HL-60 (cell line): ENCODE results near the gene SLC26A2.

Experiments
- DNase-seq, 2 experiments: peaks; one replicate each; pipeline ENCODE4 v3.0.0-alpha.2; 2010 to 2020; ENCODE audit warnings: low read depth in 1 of 2, low spot score in 1 of 2
- H3K27ac ChIP-seq: fragments of 250-450 bp; sonication (Bioruptor Pico); replicated peaks from 2 replicates; pipeline ENCODE4 v1.5.1; 2020; ENCODE audit warnings: mild to moderate bottlenecking, moderate library complexity
- H3K27me3 ChIP-seq: fragments of 250-450 bp; sonication (Bioruptor Pico); 2 replicates; pipeline ENCODE4 v1.5.1; 2021; ENCODE audit warnings: mild to moderate bottlenecking, moderate library complexity; ENCODE audit not compliant: insufficient read depth, poor library complexity, severe bottlenecking
- H3K4me3 ChIP-seq: replicated peaks from 2 replicates; pipeline ENCODE4 v1.5.1; 2011; ENCODE audit warnings: mild to moderate bottlenecking, control low read depth, low read length; ENCODE audit not compliant: insufficient read depth
- GABPA ChIP-seq: IDR thresholded peaks from 2 replicates; pipeline ENCODE4 v1.6.1; 2012; ENCODE audit warnings: low read depth
- POLR2AphosphoS5 ChIP-seq: IDR thresholded peaks from 2 replicates; pipeline ENCODE4 v1.6.1; 2012; ENCODE audit warnings: low read depth
- SPI1 ChIP-seq: IDR thresholded peaks from 2 replicates; pipeline ENCODE4 v1.6.1; 2012; ENCODE audit warnings: low read depth, mild to moderate bottlenecking, borderline replicate concordance
- TF ChIP-seq, protein P1 (sequence below): IDR thresholded peaks from 2 replicates; pipeline ENCODE4 v1.6.1; 2012; ENCODE audit warnings: low read depth; ENCODE audit not compliant: insufficient replicate concordance
- TF ChIP-seq, protein P2 (sequence below): IDR thresholded peaks from one replicate; pipeline ENCODE4 v1.5.1; 2011; ENCODE audit warnings: low read length, control low read depth, inconsistent platforms; ENCODE audit not compliant: insufficient read depth

SLC26A2 gene

DNA sequence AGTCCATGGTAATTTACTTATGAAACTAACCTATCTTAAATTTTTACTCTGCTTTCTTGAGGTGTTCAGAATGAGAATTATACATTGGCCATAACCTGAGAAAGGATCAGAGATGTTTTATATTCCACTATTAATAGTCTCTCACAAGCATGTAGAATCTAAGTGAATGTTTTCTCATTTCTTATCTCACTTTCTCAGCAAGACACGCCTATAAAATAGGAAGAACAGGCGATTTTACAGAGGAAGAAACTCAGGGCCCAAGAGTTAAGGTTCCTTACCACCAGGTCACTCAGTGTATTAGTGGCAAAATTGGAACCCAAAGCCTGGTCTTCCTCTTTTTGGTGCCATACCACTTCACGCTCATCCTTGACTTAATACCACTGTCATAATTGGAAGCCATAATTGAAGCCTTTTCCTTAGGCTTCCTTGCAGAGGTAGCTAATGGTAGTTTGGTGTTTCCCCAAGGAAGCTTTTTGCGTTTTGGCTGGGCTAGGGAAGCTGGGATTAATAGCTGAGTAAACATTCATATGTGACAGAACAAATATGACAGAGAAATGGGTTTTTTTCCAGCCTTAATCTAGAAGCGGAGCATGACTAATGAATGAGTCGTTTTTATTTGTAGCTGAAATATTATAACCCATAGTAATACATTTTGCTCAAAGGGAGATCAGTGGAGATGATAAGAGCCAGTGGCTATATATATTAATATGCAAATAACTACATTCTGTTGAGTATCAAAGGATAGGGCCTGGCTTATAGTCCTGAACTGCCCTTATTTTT, 56.9 kb downstream of the SLC26A2 start:
- H3K27ac ChIP-seq, result no peak overlapping the region

DNA sequence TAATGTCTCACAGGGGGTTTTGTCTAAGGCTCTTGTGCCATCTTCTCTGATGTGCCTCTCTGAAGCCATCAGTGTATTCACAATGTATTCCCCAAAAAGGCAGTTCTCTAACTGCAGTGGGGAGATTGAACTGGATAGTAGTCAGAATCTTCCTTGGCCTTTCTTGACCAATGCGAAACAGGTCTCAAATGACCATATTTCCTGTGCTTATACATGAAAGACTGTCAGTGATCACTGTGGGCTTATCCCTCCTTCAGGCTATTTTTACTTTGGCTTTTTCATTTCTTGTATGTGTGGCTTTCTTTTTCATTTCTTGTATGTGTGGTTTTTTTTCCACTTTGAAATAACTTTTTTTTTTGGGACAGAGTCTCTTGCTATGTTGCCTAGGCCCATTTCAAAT, 59.7 kb downstream of the SLC26A2 start:
- Histone ChIP-seq H3K4me3 (no peak overlapping the region), H3K27ac (no peak overlapping the region), H3K27me3 (no peaks in the 10 kb centered on the region)
- no peak for DNase-seq
- TF ChIP-seq GABPA (no peak), SPI1 (no peak), POLR2AphosphoS5 (no peak)
- TF ChIP-seq, protein P1, sequence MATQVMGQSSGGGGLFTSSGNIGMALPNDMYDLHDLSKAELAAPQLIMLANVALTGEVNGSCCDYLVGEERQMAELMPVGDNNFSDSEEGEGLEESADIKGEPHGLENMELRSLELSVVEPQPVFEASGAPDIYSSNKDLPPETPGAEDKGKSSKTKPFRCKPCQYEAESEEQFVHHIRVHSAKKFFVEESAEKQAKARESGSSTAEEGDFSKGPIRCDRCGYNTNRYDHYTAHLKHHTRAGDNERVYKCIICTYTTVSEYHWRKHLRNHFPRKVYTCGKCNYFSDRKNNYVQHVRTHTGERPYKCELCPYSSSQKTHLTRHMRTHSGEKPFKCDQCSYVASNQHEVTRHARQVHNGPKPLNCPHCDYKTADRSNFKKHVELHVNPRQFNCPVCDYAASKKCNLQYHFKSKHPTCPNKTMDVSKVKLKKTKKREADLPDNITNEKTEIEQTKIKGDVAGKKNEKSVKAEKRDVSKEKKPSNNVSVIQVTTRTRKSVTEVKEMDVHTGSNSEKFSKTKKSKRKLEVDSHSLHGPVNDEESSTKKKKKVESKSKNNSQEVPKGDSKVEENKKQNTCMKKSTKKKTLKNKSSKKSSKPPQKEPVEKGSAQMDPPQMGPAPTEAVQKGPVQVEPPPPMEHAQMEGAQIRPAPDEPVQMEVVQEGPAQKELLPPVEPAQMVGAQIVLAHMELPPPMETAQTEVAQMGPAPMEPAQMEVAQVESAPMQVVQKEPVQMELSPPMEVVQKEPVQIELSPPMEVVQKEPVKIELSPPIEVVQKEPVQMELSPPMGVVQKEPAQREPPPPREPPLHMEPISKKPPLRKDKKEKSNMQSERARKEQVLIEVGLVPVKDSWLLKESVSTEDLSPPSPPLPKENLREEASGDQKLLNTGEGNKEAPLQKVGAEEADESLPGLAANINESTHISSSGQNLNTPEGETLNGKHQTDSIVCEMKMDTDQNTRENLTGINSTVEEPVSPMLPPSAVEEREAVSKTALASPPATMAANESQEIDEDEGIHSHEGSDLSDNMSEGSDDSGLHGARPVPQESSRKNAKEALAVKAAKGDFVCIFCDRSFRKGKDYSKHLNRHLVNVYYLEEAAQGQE, result no peak
- TF ChIP-seq, protein P2, sequence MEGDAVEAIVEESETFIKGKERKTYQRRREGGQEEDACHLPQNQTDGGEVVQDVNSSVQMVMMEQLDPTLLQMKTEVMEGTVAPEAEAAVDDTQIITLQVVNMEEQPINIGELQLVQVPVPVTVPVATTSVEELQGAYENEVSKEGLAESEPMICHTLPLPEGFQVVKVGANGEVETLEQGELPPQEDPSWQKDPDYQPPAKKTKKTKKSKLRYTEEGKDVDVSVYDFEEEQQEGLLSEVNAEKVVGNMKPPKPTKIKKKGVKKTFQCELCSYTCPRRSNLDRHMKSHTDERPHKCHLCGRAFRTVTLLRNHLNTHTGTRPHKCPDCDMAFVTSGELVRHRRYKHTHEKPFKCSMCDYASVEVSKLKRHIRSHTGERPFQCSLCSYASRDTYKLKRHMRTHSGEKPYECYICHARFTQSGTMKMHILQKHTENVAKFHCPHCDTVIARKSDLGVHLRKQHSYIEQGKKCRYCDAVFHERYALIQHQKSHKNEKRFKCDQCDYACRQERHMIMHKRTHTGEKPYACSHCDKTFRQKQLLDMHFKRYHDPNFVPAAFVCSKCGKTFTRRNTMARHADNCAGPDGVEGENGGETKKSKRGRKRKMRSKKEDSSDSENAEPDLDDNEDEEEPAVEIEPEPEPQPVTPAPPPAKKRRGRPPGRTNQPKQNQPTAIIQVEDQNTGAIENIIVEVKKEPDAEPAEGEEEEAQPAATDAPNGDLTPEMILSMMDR, result no peak

More for the DNA sequence above, 56.9 kb downstream of the SLC26A2 start:
- Histone ChIP-seq H3K4me3 (no peak overlapping the region), H3K27me3 (no peaks in the 10 kb centered on the region)
- no peak for DNase-seq
- TF ChIP-seq POLR2AphosphoS5 (no peak), SPI1 (no peak), GABPA (no peak)
- TF ChIP-seq, protein P2, result no peak
- TF ChIP-seq, protein P1, result no peak

DNA sequence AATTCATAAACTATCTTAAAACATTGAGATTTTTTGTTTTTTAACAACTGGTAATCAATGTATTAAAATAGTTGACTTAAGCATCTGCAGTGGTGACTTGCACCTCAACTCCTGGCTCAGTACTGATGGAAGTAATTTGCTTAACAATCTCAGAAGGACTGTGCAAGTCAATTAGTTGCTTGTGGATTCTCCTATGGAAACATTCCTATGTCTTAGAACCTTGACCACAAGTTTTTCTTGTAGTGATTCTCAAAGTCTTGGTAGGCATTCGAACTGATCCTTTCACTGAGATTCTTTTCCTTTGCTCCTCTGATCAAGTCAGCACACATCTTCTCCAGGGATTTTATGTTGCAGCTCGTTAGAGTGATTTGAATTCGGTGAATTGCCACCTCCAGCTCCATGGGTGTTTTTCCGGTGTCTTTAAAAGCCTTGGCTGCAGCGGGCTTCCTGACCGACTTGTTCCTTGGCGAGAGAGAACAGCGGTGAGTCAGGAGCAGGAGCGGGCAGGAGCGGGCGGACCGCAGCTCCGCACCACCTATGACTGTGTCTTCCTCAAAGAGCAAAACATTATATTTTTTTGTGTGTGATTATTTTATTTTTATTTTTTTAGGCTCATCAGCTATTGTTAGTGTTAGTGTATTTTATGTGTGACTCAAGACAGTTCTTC, 61.1 kb downstream of the SLC26A2 start:
- TF ChIP-seq POLR2AphosphoS5 (no peak), SPI1 (no peak)
- TF ChIP-seq, protein P1, result no peak
- H3K27ac ChIP-seq, result no peak overlapping the region
- no peak overlapping the region for H3K4me3 ChIP-seq

More for the DNA sequence above, 61.1 kb downstream of the SLC26A2 start:
- H3K27me3 ChIP-seq, result no peaks in the 10 kb centered on the region
- no peak for DNase-seq
